T-helper 2 cell treated with Interferon-gamma antibody and Interleukin-4, amounts not matched to agents 100 ng/mL and 5 ng/mL, for 36 hours (primary cell): ENCODE measurements around the gene TBC1D22A. TPM values are rescaled to one million over a fixed set of nuclear protein-coding genes. Genes with fewer than 3 reads are reported as not detected.
"Not testable (repeated sequence)": the region's sequence is repeated elsewhere in the genome, so short reads cannot be mapped to it uniquely, and the experiment has no call there.

Source experiments
- intact Hi-C: fragments of 100-400 bp; cut with micrococcal nuclease; formaldehyde crosslinking; loops from one replicate; pipeline ENCODE4 v1.15.1; 2023
- total RNA-seq: library from RNA; stranded (reverse); gene quantifications from 2 replicates; pipeline ENCODE4 v1.2.3, GENCODE V29; 2022

Gene TBC1D22A
- total RNA-seq, 1 donor from 2014 or later, result 32.8 TPM

DNA sequence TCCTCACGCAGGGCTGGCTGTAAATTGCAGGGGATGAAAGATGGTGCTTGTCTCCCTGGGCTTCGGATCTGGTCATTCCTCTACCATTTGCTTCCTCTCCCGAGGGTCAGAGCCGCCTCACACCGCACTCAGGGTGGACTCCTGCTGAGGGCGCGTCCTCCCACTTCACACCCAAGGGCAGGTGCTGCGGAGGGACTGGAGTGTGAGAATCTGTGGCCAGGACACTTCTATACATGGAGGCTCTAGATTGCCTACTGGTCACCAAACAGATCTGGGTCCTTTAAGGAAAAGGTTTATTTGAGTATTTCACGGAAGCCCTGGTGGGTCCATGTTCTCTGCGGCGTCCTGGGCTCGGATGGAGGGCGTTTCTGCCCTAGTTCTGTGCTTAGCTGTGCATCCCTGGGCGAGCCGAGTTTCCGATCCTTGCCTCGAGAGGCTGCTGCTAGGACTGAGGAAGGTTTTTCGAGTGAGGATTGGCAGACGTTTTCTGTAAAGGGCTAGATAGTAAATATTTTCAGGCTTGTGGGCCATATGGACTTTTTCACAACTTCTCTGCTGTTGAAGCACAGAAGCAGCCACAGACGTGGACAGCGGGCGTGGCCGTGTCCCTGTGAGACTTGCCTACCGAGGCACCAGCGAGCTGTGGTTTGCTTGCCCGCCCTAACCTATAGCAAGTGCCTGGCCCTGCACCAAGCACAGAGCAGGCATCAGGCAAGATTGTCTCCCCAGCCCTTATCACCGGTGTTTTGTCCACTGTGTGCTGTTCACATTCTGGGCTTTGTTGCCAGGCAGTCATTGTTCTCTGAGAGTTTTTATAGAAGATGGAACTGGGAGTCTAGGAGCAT, 279.0 kb downstream of the TBC1D22A start:
- intact Hi-C loops, result no loop called here

DNA sequence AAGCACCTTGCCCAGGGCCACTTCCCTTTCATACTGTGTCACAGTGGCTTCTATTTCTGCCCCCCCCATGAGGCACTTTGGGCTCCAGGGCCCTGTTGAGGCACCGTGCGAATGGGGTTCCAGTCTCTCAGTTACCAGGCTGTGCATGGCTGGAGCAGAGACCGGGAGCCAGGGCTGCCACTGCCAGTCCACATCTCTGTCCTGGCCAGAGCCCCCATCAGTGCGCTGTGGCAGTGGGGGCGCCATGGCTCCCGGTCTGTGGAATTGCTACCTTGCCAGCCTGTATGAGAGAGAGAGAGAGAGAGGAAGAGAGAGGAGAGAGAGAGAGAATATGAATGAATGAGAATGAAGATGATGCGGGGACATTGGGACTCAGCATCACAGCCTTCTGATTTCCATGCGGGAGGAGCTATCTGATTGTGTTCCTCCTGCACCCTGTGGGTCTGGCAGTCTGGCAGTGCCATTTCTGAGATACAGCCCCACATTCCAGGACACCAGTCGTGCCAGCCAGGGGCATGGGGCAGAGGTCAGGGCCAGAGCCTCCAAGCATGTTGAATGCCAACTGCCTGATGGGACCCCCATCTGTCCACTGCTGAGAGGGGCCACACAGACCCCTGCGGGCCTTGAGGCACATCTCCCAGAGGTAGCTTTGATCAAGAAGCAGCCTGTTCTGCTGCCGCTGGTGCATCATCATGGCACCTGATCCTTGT, 279.8 kb downstream of the TBC1D22A start:
- intact Hi-C loops, result no loop called here

GRCh38 chr22:47042861-47043496, 280.5 kb downstream of the TBC1D22A start:
- intact Hi-C loops, result no loop called here

DNA sequence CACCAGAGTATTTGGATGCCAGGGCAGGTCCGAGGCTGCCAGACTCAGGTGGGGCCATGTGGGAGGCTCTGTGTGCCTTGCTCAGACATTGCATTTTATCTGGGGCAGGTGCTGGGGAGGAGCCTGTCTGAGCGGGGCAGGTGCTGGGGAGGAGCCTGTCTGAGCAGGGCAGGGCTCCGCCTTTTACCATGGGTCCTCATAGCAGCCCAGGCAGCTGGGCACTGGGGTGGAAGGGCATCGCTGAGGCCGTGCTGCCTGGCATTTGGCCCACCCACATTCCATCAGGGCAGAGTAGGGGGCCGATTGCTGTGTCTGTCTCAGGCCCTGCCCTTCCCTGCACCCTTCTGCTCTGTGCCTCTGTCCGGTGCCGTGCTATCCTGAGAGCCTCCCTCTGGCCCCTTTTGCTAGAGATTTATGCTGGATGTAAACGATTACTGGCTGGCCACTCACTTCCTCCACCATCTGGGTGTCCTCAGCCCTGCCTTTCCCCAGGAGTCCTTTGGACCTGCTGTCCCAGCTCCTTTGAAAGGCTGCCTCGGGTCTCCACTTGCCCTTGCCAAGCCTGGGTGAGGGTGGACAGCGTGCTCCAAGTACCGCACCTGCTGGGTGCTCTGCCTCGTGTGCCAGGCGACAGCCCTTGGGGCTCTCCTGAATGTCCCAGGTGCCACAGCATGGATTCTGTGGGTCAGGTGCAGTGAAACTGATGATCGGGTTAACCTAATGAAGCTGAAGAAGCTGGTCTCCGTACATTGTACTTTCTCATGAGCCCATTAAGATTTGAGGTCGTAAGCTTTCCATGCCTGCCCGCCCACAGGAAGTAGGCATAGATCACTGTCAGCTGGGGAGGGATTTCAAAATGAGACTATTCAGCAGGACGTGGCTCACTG, 281.6 kb downstream of the TBC1D22A start:
- intact Hi-C loops, result no loop called here

DNA sequence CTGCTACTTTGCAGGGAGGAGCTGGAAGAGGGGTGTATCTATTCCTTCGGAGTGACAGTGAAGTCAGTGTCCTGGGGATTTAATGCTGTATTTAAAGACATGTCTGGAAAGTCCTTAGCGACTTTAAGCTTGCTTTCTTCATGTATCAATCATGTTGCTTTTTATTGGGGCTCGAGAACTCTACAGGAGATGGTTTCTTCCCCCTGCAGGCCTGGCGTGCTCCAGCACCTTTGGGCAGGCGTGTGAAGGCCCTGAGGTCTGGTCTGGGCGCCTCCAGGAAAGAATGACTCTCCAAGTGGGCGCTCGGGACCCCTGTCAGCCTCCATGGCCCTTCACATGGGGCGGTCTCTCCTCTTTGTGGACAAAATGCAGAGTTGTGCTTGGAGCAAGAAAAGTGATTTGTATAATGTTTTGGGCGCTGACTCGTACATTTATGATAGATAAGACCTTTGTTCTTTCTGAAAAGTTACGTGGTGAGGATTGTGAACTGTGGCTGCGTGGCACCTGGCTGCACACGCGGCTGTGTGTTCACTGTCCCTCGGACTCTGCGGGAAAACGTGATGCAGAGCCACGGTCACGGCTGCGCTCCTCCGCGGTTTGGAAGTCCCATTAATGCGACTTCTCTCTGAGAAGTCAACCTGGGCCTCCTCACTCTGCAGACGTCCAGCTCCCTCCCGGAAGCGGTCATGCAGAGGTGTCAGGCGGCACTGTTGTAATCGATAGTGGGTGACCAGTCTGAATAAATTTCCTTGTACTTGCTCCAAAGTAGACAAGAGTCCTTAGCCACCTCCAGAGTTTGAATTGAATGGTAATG, 282.5 kb downstream of the TBC1D22A start:
- intact Hi-C loops, result no loop called here

- intact Hi-C loops, result no loop called here
Measured at GRCh38 chr22:47045691-47046410, 283.4 kb downstream of the TBC1D22A start.

DNA sequence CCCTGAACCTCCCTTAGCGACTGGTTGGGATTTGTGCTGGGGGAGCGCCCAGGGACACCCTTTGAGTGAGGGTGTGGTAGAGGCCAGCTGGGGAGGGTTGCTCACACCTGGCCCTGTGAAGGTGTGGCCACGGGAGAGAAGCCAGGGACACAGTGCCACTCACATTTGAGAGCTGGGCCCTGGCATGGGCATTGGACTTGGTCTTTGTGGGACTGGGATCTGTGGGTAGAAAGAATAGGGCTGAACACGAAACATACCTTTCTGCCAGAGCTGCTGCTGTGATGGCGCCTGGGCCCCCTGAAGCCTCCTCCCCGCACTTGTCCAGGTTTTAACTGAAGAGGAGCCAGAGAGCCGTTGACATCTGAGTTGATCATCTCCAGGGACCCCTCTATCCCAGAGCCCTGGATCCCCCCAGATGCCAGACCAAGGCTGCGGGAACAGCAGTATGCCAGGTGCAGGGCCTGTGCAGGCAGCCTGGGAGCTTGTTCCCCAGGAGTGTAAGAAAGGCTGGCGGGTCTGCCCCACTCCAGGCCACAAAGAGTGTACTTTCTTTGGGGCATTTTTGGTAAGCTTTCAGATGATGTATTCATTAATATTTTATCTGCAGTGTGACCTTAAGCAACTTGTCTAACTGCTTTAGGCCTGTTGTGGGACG, 284.1 kb downstream of the TBC1D22A start:
- intact Hi-C loops, result no loop called here

DNA sequence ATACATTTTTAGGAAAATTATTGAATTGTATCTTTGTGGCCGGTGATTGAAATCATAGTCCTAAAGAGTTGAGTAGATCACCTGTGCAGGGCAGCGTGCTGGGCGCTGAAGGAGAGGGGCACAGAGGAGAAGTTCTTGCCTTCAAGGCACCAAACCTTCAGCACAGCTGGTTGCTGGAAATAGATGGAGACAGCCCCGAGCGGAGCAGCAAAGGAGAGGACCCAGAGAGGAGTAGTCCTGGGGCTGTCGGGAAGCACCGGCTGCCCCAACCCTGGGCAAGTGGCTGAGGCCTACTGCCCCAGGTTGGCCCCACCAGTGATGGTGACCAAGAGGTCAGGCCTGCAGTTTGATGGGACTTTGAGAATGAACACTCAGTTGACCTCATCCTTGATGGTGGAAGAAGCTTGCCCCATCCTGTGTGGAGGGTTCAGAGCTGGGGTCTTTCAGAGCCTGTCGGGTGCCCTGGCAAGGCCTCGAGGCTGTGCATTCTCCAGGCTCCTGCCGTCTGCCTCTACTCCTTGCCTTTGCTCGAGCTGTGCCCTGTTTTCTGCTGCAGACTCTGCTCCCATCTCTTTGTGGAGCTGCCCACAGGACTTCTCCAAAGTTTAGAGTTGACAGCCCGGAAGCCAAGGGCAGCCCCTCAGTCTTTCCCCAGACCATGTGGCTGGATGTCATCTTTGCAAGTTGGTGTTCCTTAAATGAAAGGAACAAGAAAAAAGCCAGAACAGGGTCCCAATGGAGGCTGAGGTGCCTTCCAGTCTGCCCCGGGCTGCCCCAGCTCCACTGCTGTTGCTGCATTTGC, 285.1 kb downstream of the TBC1D22A start:
- intact Hi-C loops, result no loop called here

DNA sequence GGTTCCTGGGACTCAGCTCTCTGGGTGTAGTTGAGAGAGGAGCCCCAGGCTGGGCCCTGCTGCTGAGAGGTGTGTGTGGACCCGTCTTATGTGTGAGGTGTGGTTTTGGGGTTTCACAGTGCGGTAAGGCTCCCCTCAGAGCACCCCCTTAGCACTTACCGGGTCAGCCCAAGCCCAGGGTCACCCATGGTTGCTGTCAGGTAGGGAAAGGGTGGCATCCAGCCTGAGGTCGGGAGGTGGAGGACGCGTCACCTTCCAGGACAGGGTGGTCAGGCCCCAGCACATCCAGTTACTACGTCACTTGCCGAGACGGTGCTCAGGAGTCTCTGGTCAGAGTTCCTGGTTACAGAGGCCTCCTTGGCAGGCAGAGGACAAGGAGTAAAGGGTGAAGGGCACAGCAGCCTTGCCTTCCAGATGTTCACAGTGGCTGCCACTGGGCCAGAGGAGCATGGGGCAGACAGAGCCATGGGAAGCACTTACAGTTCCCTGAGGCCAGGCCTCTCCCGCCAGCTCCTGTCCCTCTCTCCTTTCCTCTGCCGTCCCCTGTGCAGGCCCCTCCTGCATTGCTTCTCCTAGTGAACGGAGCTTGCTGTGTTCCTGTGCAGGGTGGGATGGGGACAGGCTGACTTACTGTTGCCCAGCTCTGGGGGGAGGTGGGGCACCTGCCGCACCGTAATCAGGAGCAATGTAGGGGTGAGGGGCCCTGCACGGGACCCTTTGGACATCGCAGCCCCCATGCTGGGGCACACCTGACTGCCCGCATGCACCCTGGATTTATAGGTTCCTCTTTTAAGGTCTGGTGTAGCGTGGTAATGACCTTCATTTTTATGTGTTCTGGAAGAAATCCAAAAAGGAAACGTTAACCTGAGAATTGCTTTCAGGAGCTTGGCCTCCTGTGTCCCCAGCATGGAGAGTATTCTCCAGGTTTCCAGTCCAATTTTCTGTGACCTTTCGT, 285.9 kb downstream of the TBC1D22A start:
- intact Hi-C loops, result no loop called here

- intact Hi-C loops, result no loop called here
Measured at GRCh38 chr22:47049078-47049624, 286.7 kb downstream of the TBC1D22A start.

- intact Hi-C loops, result not testable (repeated sequence)
Measured at GRCh38 chr22:47049736-47050400, 287.4 kb downstream of the TBC1D22A start.

GRCh38 chr22:47050401-47051051, 288.1 kb downstream of the TBC1D22A start:
- intact Hi-C loops, result no loop called here

DNA sequence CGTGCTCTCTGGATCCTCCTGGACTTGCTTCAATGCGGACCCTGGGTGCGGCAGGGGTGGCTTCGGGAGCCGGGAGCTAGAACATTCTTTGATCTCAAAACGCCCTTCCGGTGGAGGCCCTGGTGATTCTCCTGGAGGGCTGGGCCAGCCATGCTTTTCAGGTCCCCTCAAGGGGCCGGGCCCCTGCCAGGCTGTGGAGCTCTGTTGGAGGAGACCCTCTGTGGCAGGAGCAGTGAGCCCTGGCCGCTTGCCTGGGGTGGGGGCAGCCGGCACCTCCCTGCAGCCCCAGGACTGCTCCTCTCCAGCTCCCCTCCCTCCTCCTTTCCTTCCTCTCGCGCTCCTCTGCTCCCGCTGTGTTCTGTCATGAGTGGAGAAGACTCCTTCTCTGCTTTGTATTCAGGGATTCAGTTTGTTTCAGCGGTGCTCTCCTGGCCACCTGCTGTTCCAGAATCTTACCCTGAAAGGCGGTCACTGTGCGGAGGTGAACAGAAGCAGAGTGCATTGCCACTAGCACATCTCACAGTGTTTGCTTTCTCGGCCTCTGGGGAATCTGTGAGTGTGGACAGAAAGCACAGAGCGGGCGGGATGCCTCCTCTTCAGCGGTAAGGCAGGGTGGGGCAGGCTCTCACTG, 289.1 kb downstream of the TBC1D22A start:
- intact Hi-C loops, result no loop called here

GRCh38 chr22:47052236-47053012, 290.0 kb downstream of the TBC1D22A start:
- intact Hi-C loops, result no loop called here
